Stimulated activated CD8-positive, alpha-beta memory T cell treated with anti-CD3 and anti-CD28 coated beads, Interleukin-2, amount 100 ng/mL, for 48 hours (primary cell): Measurements from ENCODE around the gene MFAP3L.

Experiments
- DNase-seq, 2 donors: peaks; one replicate each; pipeline ENCODE4 v3.0.0-alpha.2; 2020; ENCODE audit warnings: low read depth in 2 of 2

MFAP3L gene

GRCh38 chr4:169941141-169941540 is 85.1 kb downstream of the MFAP3L start:
- no peak for DNase-seq

DNA sequence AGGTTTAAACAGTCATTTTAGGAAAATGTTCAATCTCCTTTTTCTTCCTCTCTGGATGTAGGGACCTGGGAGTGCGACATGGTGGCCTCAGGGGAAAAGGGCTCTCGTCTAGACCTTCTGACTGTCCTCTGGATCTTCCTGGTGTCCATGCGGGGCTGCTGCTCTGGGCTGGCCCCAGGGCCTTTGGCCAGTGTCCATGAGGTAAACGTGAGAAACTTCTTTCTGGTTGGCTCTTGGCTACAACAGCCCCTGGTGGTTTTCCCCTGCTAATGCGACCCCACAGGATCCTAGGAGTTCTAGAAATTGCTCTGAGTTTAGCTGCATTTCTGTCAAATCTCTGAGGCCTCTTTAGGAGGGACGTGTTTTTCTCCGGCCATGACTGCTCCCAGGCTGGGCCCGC is 85.7 kb downstream of the MFAP3L start:
- no peak for DNase-seq
